HG03175 (cell line): ENCODE measurements around the gene NTMT1.
A peak's percentile ranks its signal among the peaks of the same experiment; 100 is the strongest.

Source experiments
- ATAC-seq: cut with Tn5 transposase; IDR thresholded peaks from one replicate; pipeline ENCODE4 v1.9.1; 2021; ENCODE audit warnings: mild to moderate bottlenecking, moderate library complexity; ENCODE audit not compliant: unreplicated experiment

NTMT1 gene

DNA sequence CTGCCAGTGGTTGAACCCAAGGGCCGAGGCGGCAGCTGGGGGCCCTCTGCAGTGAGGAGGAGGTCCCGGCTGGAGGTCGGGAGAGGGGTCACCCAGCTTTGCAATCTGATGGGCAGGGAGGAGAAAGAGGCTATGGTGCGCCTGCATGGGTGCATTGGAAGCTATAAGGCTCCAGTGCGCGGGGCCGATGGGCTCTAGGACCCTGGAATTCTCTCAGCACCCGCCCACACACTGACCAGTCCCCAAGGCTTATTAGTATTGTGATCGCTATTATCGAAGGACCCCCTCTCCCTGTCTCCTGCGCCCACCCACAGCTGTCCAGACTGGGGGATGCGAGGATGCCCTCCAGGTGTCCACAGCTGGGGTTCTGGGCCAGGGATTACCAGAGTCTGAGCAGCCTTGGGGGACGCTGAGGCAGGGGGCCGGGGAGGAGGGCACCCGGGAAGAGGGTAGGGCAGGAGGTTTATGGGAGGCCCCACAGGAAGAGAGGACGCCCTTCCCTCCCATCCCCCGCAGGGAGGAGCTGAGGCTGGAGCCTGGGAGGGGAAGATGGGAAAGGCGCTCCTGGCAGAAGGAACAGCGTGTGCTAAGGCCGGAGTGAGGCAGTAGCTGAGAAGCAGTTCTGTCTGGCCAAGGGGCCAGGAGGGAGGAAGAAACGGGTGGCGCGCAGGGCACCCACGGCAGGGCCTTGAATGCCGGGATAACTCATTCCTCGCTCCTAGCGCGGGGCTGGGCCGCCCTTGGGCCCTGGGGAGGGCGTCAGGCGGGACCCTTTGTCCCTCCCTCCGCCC is 29.2 kb upstream of the NTMT1 start:
- no peak for ATAC-seq

DNA sequence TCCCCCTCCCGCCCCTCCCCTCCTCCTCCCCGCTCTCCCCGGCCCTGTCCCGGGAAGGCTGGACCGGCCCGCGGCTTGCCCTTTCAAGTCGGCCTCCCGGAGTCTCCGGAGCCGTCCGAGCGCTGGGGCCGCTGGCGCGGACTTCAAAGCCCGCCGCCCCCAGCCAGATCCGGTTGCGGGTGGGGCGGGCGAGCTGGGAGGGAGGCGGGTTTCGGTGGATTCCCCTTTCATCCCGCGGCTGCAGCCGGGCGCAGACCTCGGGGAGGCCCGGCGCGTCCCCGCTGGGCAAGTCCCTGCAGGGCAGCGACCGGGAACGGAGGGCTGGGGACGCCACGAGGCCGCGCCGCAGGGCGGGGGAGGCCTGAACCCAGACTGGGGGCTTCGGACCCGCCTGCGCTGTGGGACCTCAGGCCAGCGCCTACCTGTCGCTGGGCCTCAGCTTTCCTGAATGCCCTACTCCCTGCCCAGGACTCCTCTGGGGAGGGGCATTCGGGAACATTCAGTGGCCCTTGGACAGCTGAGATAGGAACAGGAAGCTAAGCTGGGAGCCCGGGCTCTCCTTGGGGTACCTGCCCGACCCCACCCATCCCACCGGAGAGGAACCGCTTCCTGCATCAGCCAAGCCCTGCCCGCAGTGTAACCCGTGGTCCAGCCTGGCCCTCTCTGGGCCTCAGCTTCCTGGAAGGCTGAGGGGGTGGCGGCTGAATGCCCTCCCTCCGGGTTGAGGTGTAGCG is 28.4 kb upstream of the NTMT1 start:
- no peak for ATAC-seq

DNA sequence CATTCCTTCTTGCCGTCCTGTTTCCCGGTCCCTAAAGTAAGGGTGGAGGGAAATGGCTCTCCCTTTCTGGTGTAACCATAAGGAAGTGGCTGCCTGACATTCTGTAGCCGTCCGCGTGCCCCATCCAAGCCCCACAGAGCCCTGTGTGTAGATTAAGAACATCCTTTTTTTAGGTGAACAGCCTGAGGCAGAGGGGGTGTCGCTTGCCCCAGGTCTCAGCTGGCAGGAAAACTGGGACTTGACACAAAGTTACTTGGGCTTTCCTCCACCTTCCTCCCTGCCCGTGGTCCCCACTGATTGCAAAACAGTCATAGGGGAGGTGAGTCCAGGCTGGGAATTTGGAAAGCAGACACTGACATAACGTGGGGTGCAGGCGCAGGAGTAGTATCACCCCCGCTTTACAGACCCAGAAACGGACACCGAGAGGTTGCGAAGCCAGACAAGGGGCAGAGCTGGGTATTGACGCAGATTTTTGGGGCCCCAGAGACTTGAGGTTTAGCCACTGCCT is 27.8 kb upstream of the NTMT1 start:
- ATAC-seq: no peak

DNA sequence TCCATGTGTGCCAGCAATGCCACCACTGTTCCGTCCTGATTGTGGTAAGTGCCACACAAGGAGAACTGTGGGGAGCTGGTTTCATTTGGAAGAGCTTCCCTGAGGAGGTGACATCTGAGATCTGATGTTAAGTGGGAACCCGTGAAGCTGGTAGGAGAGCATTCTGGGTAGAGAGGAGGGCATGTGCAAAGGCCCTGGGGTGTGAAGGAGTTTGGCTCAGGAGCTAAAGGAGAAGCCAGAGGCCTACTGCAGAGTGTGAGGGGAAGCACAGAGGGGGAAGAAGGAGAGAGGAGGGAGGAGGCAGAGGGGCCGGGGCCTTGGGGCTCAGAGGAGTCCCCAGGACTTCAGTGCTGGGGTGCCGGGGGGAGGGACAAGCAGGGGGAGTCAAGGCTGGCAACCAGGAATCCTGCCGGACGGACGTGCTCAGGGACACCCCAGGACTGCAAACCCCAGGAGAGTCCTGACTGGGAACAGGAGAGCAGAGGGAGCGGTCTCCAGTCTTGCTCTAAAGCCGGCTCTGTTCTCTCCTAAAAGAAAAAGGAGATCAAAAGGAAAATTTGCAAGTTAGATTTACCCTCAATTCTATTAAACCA is 24.8 kb upstream of the NTMT1 start:
- no peak for ATAC-seq

DNA sequence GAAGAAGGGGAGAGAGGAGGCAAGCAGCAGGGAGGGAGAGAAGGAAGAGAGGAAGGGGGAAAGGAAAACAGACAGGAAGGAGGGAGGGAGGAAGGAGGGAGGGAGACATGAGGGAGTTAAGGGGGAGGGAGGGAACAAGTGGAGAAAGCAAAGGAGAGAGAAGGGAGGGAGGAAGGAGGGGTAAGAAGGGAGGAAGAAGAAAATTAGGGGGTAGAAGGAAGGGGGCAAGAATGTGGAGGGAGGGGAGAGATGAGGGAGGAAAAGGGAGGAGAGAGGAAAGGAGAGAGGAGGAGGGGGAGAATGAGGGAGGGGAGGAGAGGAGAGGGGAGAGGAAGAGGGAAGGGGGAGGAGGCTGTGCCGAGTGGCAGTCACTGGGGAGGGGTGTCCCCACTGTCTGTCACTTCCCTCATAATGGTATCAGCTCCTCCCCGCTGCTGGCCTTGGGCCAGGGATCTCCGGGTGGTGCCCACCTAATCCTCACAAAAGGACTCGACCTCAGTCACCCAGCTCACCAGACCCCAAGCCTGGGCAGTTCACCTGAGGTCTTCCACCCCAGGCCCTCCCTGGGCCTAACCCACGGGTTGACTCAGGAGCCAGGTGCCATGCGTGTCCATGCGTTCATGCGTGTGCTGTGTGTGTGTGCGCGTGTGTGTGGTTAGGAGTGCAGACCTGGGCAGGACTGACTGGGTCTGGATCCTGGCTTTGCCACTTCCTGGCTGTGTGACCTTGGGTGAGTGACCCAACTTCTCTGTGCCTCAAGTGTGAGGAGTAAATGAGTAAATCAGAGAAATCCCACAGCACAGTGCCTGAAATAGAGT is 23.2 kb upstream of the NTMT1 start:
- ATAC-seq: no peak

DNA sequence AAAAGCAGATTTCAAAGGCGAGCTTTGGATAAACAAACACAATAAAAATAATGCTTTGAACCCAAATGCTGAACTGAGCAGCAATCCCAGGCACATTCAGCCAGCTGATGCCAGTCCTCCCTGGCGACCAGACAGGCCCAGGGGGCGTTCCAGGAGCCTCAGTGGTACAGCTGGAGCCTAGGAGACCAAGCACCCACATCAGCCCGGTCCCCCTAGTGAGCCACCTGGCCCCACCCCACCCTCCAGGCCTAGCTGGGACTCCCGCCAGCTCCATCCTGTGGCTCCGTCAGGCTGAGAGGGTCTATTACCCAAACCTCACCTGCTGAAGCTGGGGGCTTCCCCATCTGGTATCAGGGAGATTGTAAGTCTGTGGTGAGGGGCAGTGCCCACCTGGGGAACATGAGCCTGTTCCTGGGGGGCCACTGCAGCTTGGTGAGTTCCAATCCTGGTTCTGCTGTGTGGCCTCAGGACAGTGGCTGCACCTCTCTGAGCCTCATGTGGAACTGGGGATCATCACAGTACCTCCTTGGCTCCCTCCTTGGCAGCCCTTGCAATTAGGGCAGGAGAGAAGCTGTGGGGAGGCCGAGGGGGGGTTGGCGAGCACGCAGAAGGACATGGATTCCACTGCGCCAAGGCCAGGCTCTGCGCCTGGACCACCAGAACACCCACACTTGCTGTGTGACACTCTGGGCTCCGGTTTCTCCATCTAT is 21.8 kb upstream of the NTMT1 start:
- ATAC-seq: no peak

DNA sequence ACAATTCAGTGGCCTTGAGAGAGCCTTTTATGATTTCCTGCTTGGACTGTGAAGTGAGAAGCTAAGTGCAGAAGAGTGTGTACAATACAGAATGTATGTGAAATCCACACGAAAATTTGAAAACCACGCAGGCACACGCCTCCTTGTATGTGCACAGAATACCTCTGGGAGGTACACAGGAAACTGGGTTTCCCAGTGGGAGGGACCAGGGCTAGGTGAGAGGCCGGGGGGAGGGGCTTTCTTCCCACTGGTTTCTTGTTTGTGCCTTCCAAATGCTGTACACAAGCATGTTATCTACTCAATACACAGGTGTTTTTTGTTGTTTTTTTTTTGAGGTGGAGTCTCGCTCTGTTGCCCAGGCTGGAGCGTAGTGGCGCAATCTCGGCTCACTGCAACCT is 21.2 kb upstream of the NTMT1 start:
- no peak for ATAC-seq

DNA sequence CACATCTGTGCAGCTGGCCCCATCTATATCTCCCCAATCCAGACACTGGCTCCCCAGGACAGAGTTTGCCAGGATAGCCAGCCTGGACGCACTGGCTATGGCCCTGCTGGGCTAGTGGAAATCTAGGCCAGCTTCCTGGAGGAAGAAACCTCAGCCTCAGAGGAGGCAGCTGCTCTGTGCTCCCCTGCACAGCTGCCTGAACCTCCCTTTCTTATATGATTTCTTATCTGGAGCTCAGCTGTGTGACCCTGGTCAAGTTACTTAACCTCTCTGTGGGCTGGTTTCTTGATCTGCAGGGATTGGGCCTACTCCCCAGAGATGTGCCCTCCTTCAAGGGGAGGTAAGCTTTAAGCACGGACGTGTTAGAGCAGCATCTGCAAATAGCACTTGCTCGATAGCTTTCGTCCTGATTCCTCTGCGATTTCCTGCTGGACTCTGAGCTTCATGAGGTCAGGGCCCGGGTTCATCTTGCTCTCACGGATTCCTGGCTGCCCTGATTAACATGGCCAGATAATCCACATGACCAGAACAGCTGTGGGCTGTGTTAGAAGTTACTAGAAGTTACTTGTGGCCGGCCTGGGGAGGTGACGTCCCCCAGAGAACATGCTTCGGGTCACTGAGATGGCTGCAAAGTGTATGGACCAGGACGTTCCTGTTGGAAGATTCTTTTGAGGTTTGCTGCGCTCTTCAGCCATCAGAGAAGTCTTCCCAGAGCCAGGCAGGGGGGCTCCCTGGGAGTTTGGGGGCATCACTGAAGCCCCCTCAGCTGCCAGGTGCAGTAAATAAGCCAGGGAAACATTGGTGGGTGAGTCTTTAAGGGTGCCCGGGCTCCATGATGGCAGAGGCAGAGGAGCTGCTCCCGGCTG is 19.6 kb upstream of the NTMT1 start:
- ATAC-seq: no peak

DNA sequence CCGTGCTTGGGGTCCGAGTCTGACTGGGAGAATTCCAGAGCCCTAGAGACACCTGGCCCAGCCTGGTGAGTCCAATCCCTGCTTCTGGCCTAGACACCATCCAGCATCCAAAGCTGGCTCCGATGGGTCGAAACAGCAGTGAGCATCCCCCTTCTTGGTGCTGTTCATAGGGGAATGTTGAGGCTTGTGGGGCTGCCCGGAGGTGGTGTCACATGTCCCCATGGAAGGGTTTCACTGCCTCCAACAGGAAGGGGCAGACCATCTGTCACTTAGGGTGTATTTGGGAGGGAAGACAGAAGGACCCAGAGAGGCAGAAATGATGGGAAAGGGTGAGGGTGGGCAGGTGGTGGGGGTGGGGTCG is 19.0 kb upstream of the NTMT1 start:
- ATAC-seq: no peak

DNA sequence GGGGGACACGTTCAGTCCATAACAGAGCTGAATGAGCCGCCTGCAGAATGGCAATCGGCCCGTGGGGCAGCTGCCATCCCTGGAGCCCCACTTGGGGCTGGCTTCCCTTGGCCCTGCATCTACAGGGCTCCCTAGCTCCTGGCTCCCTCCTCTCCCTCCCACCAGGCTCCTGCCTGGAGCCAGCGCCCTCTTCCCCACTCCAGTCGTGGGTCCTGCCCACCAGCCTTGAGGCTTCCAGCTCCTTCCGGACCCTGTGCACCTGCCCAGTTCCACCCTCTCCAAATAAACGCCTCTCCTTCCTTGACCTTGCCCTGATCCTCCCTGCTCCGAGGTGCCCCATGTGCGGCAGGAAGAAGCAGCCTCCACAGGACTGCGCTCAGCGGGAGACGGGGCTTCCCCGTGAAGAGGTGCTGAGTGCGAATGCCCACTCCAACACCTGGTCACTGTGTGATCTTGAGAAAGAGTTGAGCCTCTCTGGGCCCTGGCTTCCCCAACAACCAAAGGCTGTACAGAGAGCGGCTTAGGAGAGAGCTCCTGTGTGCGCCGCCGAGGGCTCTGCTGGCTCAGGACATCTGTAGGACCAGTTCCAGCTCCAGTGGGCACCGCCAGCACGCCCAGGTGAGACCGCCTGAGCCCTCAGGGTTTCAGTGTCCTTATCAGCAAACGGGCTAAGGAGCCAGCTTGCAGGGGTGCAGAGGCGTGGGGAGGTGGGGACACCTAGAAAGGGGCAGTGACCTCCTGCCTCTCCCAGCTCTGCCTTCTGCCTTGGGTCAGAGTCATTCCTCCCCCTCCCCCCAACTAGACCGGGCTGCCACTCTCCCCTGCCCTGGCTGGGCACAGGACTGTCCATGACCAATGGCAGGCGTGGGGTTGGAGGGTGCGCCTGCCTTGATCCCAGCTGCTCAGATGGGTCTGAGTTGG is 17.1 kb upstream of the NTMT1 start:
- no peak for ATAC-seq

DNA sequence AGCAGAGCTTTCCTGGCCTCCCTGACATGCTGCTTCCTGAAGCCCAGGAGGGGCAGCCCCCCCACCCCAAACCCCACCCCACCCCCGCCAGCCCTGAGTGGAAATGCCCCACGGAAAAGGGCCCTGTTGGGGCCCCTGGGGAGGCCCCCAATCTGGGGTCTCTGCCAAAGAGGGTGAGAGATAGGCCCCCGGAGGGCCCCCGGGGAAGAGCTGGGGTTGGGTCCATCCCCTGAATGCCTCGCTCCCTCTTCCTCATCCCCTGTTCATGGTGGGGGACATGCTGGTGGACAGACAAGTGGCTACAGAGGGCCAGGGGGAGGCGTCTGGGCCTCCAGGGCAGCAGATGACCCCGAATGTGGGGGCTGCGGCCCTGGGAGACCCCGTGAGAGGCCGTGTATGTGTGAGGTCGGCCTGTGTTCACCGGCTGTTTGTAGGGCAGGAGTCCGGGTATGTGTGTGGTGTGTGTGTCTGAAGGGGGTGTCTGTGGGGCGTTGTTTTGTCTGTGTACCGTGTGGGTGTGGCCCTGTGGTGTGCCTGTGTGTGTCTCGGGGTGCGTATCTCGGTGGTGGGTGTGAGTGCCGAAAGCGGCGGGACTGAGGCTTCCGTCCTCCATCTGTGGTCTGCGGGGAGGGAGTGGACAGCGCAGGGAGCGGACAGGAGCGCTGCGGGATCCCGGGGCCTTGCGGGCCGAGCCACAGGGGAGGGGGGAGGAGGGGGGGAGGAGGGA is 16.3 kb upstream of the NTMT1 start:
- no peak for ATAC-seq

DNA sequence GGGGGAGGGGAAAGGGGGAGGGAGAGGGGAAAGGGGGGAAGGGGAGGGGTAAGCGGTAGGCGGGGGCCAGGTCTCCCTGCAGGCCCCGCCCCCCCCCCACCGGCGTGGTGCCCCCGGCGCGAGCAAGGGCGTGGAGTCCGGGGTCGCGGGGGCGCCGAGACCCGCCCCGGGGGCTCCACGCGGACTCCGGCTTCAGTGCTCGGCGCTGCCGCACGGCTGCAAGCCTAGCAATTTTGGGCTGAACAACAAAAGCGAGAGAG is 15.8 kb upstream of the NTMT1 start:
- no peak for ATAC-seq

DNA sequence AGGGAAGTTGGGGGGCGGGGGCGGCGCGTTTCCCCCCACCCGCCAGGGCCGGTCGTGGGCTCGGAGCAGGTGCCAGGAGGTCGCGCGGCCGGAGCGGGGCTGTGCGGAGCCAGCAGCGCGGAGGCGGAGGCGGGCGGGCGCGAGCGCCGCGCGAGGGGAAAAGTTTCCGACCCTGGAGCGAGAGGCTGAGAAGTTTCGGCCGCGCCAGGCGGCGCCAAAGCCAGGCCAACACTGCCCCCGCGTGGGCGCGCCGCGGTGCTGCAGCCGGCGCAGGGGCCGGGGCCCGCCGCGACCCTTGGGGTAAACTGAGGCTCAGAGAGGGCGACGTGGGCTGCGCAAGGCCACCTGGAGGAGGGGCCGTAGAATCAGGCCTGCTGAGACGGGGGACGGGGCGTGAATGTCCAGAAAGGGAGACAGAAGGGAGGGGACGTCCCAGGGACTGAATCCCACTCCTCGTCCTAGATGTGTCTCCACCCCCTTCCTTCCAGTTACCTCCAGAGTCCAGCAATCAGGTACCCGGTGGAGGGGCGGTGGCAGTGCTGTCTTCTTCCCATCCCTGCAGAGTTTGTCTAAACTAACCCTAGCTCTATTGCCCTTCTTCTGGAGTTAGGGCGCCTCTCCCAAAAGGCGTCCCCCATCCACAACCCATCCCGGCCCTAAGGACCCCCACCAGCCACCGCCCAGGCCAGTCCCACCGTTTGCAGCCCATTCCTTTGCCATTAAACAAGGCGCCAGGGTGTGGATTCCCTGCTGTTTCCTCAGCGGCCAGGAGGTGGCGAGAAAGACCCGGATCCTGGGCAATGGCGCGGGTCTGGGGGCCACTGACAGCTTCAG is 15.3 kb upstream of the NTMT1 start:
- peak; percentile 58 for ATAC-seq

DNA sequence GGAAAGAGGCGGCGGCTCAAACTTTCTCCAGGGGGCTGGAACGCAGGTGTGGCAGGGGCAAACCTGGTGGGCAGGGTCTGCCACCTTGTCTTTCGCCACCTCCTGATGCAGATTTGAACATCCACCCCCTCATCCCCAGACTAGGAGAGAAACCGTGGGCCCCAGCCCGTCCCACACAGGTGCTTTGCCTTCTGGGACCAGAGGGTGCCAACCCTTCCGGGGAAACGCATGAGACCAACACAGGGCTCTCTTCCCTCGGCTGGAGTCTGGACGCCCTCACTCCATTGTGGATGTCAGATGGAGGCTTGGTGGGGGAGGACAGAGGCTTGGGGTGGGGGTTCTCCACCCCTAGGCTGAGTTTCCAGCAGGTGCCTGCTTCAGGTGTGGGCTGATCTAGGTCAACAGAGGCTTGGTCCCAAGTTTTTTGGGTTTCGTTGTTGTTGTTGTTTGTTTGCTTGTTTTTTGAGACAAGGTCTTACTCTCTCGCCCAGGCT is 14.6 kb upstream of the NTMT1 start:
- ATAC-seq: no peak

DNA sequence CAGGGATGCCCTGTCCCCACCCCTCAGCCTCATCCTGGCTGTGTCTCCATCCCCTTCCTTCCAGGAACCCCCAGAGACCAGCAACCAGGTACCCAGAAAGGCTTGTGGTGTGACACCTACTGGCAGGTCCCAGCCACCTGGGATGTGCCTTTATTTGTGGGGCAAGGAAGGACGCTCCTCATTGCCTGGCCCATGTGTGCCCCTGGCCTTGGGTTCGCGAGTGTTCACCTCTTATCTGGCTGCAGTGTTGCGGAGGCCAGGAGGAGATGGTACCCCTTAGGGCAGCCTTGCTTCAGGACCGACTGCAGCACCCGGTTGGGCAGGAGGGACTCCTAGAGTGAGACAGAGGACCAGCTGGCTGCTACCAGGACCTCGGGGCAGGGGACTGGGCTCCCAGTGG is 13.8 kb upstream of the NTMT1 start:
- ATAC-seq: no peak

DNA sequence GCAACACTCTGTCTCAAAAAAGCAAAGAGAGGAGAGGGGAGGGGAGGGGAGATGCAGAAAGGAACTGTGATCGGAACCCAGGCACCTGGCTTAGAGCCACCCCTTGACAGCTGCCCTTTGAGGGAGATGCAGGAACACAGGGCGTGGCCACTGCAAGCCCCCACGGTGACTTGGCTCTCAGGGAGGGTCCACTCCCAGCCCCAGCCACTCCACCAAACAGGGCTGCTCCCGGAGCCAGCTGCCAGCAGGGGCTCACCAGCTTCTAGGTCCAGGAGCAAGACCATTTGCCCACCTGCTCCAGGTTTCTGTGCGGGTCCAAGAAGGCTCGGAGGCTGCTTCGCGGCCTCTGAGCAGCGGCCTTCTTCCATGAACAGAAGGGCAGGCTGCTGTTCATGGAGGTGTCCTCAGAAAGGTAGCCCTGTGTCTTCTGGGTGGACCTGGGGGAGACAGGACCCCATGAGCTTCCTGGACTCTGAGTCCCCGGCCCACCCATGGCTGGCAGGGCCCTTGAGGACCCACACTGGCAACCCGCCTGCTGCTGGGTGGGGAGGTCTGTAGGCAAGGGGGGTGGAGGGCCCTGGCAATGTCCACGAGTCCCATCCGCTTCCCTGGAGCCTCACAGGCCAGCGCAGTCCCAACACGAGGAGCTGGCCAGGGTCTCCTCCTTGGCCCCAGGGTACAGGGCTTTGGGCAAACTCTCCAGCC is 13.0 kb upstream of the NTMT1 start:
- ATAC-seq: no peak
